ENCODE measurements around the gene ARHGAP33. TPM values are rescaled to one million over a fixed set of nuclear protein-coding genes. Genes with fewer than 3 reads are reported as not detected.
A peak's percentile ranks its signal among the peaks of the same experiment; 100 is the strongest.
"Not testable (repeated sequence)": the region's sequence is repeated elsewhere in the genome, so short reads cannot be mapped to it uniquely, and the experiment has no call there.

Gene ARHGAP33
- polyA plus RNA-seq, 3 donors, result 26.4 to 38.7 (median 32.1) TPM

DNA sequence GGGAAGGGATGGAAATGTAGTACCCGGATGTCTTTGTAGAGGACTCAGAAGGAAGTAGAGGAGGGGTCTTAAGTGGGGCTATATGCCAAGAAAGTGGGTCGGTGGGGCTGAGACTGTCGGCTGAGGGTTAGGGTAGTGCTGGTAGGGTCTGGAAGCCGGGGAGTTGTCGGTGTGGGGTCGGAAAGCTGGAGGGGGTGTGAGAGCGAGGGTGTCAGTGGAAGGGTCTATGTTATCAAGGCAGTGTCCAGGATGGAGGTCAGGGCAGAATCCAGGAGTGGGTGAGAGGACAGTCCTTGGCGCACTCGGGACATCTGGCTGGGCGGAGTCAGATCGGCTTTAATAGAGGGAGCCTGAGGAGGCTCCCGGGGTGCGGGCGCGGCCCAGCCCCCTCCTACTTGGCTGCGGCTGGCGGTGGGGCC, 20.2 kb upstream of the ARHGAP33 start:
- no peak for DNase-seq

GRCh38 chr19:35755550-35756376, 19.6 kb upstream of the ARHGAP33 start:
- no peak for DNase-seq

GRCh38 chr19:35756377-35757230, 18.8 kb upstream of the ARHGAP33 start, which contains the start of gene HSPB6:
Gene HSPB6 (minus strand): TSS chr19:35757029. CDS start chr19:35757008, 21 bp downstream.
- no peak for DNase-seq

- no peak for DNase-seq
These were observed 18.1 kb upstream of the ARHGAP33 start for GRCh38 chr19:35757231-35757748.

GRCh38 chr19:35757749-35758608, 17.4 kb upstream of the ARHGAP33 start, which contains the start of gene PROSER3:
Gene PROSER3 (plus strand): TSS chr19:35758176. CDS start chr19:35758216, 40 bp downstream.
- DNase-seq, result peak; percentile 99

DNA sequence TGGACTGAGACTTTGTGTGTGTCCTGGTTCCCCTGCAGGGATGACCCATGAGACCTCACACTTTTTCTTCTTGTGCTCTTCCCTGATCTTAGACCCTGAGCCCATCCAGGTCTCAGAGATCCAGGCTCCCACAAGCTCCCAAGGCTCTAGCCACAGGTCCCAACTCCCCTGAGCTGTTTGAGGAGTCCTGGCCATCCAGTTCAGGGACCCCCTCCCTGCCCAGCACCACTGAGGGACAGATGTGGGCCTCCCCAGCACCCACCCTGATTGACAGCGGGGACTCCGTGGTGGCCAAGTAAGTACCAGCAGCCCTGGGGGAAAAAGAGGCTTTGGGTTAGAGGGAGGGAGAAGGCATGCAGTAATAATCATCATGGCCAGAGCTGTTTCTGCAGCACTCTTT, 15.7 kb upstream of the ARHGAP33 start:
- DNase-seq, result no peak

DNA sequence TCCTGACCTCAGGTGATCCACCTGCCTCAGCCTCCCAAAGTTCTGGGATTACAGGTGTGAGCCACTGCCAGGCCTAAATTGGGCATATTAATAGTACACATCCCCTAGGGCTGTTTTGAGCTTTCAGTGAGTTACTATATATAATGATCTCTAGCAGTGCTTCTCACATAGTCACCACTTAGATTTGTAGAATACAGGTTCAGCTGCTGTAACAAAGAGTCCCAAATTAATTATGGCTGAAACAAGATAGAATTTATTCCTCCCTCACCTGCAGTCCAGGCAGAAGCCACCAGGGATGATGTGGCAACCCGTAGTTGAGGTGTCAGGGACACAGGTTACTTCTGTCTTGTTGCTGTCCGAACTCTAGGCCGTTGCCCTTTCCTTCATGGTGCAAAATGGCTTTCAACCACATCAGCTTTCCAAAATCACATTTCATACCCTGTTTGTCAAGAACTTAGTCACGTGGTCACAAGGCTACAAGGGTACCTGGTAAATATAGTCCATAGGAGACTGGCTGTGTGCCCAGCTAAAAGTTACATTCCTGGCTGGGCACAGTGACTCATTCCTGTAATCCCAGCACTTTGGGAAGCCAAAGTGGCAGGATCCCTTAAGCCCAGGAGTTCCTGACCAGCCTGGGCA, 14.5 kb upstream of the ARHGAP33 start:
- DNase-seq, result no peak

- DNase-seq, result no peak
These were observed 10.7 kb upstream of the ARHGAP33 start for GRCh38 chr19:35764432-35765315.

- DNase-seq, result no peak
These were observed 8.7 kb upstream of the ARHGAP33 start for GRCh38 chr19:35766571-35767104.

DNA sequence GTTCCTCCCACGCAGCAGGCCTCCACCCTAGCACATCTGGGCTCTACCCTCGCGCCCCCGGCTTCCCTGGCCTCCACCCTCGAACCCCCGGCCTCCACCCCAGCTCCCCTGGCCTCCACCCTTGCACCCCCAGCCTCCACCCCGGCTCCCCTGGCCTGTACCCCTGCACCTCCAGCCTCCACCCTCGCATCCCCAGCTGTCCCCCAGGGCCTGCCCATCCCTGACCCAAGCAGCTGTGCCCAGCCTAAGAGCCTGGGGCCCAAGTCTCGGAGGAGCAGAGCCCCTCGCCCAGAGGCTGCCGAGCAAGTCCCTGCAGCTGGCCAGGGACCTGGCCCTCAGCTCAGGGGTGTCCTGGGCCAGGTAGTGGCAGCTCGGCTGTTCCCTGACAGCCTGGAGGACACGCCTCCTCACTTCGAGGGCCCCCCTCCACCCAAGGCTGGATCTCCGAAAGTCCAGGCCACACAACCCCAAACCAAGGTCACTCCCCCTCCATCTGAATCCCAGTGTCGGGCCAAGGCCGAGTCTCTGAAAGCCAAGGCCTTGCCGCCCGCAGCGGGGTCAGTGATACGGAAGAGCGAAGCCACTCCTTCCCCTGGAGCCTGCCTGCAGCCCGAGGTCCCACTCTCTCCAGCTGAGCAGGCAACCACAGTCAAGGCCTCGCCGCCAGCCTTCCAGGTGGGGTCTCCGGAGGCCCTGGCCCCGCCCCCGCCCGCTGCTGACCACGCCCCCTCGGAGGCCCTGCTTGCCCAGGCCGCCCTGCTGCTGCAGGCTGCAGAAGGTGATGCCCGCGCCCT, 7.9 kb upstream of the ARHGAP33 start:
- peak; percentile 74 for DNase-seq

DNA sequence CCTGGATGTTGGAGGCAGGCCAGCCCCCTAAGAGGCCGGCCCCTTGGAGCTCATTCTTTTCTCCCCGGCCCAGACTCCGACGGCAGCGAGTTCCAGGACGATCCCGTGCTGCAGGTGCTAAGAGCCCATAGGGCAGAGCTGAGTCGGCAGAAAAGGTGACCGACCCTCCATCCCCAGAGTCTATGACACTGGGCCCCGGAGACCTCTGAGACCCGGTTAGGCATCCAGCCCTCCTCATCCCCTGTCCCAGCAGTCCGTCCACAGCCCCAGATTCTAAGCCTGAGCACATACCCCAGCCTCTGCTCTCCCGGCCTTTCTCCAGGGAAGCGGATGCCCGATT, 7.3 kb upstream of the ARHGAP33 start:
- no peak for DNase-seq

GRCh38 chr19:35772362-35772761, 3.0 kb upstream of the ARHGAP33 start:
- not testable (repeated sequence) for DNase-seq

DNA sequence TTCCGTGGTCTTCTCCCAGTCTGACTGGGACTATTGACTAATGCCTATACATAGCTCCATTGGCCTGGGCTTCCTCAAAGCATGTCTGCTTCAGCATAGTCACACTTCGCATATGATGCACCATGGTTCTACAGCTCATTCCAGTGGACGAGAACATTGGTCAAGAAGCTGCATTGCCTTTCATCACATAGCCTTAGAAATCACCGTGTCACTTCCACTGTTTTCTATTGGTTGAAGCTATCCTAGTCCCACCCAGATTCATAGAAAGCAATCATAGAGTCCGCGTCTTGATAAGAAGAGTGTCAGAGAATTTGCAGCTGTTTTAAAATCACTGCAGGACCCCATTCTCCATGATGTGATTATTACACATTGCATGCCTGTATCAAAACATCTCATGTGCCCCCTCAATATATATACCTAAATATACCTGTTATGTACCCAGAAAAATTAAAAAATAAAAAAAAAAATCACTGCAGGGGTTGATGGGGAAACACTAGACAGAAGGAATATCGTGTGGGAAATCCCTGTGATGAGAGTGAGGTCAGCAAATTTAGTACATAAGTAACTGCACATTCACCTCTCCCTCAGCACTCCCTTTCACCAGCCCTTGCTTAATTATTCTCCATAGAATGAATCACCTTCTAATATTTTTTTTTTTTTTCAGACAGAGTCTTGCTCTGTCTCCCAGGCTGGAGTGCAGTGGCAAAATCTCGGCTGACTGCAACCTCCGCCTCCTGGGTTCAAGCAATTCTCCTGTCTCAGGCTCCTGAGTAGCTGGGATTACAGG, 2.2 kb upstream of the ARHGAP33 start:
- DNase-seq, result no peak

DNA sequence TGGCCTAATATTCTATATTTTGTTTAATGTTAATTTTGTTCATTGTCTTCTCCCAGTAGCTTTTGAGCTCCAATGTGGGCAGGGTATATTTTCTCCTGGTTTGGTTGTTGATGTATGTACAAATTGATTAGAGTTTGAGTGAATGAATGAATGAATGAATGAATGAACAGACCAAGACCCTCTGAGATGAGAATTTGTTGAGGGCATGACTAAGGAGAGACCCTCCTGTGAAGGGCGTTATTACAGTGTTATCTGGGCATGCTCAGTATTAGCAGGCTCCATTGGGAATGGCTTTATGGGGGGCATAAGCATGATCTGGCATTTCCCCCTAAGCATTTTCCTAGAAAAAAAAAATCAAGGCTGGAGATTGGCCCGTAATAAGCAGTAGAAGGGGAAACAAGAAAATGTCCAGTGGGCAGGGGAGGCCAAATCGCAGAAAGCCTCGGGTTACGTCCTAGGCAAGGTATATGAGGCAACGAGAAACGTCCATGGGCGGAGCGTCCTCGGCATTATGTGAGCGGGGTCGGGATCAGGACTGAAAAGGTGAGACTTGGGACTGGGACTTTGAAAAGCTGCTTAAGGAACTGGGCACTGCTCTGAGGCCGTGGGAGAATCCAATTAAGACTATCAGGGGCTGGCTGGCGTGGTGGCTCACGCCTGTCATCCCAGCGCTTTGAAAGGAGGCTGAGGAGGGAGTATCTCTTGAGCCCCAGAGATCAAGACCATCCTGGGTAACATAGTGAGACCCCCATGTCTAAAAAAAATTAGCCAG, 904 bp upstream of the ARHGAP33 start:
- DNase-seq, result no peak

- no peak for DNase-seq
These were observed 392 bp upstream of the ARHGAP33 start for GRCh38 chr19:35775046-35775297.

GRCh38 chr19:35776102-35776788, 881 bp downstream of the ARHGAP33 start:
- DNase-seq, result no peak
